Measurements from ENCODE around the gene NPEPL1.
"Not testable (repeated sequence)": the region's sequence is repeated elsewhere in the genome, so short reads cannot be mapped to it uniquely, and the experiment has no call there.

The NPEPL1 gene

DNA sequence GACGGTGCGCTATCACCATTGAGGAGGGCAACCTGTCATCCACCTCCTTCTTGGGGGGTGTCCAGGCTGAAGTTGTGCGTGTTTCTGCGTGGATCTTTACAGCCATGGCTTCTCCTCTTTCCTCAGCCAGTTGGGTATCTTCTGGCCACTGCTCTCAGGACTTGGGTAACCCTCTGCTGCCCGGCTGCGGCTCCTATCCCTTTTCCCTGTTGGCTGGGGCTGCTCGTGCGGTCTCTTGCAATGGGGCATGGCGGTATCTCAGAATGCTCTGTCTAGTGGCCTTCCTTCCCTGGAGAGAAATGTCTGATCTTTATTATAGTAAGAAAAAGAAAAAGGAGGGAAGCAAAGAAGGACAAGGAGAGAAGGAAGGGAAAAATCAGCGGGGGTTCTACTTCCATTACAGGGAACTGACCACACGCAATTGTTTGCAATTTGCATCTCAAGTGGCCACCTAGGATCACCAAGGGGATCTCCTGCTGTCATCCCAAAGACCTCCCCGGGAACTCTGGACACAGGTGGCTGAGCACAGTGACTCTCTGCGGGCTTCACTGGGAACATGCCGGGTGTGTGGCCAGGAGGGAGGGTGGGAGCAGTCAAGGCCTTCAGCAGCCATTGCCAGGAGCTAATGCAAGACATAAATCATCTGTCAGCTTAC lies 60.8 kb downstream of the NPEPL1 start:
- TF ChIP-seq, protein P1, sequence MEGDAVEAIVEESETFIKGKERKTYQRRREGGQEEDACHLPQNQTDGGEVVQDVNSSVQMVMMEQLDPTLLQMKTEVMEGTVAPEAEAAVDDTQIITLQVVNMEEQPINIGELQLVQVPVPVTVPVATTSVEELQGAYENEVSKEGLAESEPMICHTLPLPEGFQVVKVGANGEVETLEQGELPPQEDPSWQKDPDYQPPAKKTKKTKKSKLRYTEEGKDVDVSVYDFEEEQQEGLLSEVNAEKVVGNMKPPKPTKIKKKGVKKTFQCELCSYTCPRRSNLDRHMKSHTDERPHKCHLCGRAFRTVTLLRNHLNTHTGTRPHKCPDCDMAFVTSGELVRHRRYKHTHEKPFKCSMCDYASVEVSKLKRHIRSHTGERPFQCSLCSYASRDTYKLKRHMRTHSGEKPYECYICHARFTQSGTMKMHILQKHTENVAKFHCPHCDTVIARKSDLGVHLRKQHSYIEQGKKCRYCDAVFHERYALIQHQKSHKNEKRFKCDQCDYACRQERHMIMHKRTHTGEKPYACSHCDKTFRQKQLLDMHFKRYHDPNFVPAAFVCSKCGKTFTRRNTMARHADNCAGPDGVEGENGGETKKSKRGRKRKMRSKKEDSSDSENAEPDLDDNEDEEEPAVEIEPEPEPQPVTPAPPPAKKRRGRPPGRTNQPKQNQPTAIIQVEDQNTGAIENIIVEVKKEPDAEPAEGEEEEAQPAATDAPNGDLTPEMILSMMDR (IDR thresholded peaks at IDR 0.05; ENCODE audit: low read depth, low read length, missing control alignments), result no peak
- DNase-seq (ENCODE audit: low read depth), result no peak
- in situ Hi-C loops (cut with HindIII; ENCODE audit: low sequenced_read_pairs), result no loop called here
- H3K4me3 ChIP-seq (ENCODE audit: low read depth, low read length), result no peak overlapping the region

DNA sequence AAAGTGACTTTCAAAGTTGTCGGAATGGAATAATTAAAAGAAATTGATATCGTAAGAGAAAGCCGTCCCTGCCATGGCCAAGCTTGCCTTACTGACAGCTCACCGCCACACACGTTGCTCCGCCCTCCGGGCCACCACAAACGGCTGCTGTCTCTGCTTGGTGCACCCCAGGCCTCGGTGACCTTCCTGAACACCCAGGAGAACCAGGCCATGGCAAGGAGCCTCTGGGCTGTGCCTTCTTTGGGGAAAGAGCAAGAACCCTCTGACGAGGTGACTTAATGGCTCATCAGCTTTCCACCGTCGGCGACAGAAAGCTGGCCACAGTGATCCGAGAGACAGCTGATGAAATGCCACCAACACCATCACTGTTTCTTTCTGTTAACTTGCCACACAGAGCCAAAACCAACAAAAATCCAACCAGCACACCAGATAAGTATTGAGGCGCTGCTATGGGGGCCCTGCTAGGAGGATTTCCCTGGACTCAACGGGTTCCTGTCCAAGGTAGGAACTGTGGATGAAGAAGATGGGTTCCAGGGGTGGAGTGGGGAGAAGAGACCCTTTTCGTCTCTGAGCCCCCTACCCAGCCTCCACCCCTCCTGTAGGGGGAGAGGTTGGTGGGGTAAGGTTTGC lies 61.4 kb downstream of the NPEPL1 start:
- no peak overlapping the region for H3K4me3 ChIP-seq (ENCODE audit: low read depth, low read length)
- DNase-seq (ENCODE audit: low read depth), result no peak
- TF ChIP-seq, protein P1 (IDR thresholded peaks at IDR 0.05; ENCODE audit: low read depth, low read length, missing control alignments), result no peak
- in situ Hi-C loops (cut with HindIII; ENCODE audit: low sequenced_read_pairs), result no loop called here

DNA sequence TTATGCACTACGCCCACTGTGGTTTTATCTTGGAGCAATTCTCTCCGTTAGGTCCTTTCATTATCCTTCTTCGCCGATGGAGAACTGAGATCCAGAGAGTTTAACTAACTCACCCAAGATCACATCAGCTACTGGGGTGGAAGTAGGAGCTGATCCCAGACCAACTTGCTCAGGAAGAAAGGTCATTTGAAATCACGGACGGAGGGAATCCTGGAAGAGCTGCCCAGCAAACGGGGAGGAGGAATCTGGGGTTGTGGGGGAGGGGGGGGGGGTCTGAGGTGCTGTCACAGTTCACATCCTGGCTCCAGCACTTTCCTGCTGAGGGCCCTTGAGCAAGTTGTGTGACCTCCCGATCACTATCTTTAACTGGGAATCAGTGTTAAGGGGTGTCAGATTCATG lies 62.0 kb downstream of the NPEPL1 start:
- TF ChIP-seq, protein P1 (IDR thresholded peaks at IDR 0.05; ENCODE audit: low read depth, low read length, missing control alignments), result no peak
- in situ Hi-C loops (cut with HindIII; ENCODE audit: low sequenced_read_pairs), result no loop called here
- no peak for DNase-seq (ENCODE audit: low read depth)
- no peak overlapping the region for H3K4me3 ChIP-seq (ENCODE audit: low read depth, low read length)

DNA sequence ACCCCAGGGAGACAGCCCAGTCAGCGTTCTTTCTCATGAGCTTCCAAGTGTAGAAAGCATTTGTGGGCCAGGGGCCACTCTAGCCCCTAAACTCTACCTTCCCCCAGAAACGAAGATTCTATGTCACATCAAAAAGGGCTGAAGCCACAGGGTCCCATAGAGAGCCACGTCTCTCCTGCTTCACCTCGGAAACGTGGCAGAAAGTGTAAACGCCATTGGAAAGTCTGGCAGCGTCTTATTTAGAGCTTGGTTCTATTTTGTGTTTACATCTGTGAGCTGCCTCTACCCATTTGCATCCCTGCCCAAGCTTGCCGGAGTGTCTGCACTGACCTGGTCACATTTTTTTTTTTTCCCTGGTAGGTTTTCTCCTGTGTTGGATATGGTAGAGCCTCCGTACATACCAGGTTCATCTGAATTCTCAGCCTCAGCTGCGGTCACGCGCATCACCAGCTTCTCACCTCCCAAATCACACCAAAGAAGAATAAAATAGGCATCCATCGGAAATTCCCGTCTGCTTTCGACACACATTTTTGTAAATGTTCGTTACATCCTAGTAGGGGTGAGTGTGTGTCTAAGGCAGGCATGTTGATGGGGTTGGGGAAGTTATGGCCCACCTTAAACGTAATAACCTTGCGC lies 62.6 kb downstream of the NPEPL1 start:
- no peak for DNase-seq (ENCODE audit: low read depth)
- in situ Hi-C loops (cut with HindIII; ENCODE audit: low sequenced_read_pairs), result no loop called here
- TF ChIP-seq, protein P1 (IDR thresholded peaks at IDR 0.05; ENCODE audit: low read depth, low read length, missing control alignments), result no peak
- no peak overlapping the region for H3K4me3 ChIP-seq (ENCODE audit: low read depth, low read length)

DNA sequence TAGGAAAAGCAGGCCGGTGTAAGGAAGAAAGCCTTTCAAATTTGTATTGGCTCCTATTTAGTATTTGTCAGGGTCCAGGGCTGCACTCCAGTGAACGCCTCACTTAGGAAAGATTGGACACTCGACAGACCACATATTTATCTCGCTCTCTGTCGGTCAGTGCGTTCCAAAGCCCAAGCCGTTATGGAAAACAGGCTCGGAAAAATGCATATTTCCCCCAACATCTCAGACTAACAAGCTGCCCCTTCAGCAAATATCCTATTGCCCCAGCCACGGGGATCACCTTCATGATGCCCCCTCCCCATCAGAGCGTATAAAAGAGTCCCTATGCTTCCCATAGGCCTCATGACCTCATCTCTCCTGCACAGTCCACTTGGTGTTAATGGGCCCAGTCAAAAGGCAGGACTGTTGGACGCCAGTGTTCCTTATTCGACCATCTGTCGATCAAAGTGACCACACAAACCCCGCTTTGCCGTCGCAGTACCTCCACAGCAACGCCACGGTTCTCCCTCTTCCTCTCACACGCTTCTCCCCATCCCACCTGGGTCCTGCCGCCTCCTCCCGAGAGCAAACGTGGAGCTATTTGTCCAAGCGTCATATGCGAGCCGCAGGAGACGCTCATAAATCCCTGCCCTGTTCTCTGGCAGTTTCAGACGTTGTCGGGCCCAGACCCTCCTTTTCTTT lies 63.3 kb downstream of the NPEPL1 start:
- H3K4me3 ChIP-seq (ENCODE audit: low read depth, low read length), result no peak overlapping the region
- TF ChIP-seq, protein P1 (IDR thresholded peaks at IDR 0.05; ENCODE audit: low read depth, low read length, missing control alignments), result no peak
- DNase-seq (ENCODE audit: low read depth), result no peak
- in situ Hi-C loops (cut with HindIII; ENCODE audit: low sequenced_read_pairs), result no loop called here

DNA sequence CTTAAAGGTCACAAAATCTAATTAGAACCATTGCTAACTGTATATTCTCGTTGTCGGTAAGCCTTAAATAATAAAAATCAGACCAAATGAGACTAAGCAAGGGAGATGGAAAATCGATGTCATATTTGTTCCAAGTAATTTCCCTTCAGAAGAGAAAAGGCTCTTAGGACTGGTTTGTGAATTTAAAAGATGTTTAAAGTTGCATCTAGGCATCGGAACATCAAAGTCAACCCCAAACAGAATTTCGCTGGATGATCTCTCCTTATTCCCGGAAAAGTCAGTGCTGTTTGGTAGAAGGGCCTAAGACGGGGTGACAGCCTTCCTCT lies 63.8 kb downstream of the NPEPL1 start:
- DNase-seq (ENCODE audit: low read depth), result no peak
- TF ChIP-seq, protein P1 (IDR thresholded peaks at IDR 0.05; ENCODE audit: low read depth, low read length, missing control alignments), result no peak
- in situ Hi-C loops (cut with HindIII; ENCODE audit: low sequenced_read_pairs), result no loop called here
- no peak overlapping the region for H3K4me3 ChIP-seq (ENCODE audit: low read depth, low read length)

DNA sequence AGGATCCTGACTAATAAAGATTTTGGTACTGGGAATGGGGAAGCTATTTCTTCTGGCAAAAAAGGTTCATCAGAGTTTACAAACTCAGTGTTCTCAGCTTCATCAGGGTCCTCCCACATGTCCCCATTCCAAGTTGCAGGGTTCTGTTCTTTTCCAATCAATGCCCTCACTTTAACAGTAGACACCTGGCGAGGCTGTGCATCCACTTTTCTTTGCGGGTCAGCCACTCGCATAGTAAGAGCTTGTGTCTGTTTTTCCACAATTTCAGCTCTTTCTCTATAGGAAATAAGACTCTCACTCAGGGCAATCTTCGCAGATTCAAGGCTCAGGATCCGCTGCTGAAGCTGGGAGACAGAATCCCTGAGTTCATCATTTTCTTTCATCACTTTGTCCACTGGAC lies 65.0 kb downstream of the NPEPL1 start:
- DNase-seq (ENCODE audit: low read depth); H3K4me3 ChIP-seq (ENCODE audit: low read depth, low read length); in situ Hi-C loops (cut with HindIII; ENCODE audit: low sequenced_read_pairs): not testable (repeated sequence)

Measured in astrocyte of the cerebellum (primary cell).